ENCODE measurements around the gene HRH3. TPM values are rescaled to one million over a fixed set of nuclear protein-coding genes. Genes with fewer than 3 reads are reported as not detected.

The HRH3 gene
- total RNA-seq, 1 donor from 2014 or later, result not detected

DNA sequence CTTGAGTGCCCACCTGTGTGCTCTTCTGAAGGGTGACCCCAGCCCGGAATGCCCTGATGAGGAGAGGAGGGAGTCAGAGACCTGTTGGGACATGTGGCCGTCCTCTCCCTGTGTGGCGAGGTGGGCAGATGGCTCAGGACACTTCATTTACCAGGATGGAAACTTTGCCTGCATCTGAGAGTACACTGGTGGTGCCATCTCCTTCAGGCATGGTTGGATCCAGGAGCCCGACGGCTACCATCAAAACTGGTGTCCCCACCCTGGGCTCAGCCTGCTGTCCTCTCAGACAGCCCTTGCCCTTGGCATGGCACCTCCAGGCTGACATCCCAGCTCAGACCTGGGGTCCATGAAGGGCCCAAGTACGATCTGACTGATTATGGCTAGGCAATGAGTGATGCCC, 11.2 kb upstream of the HRH3 start:
- no peak for DNase-seq (ENCODE audit: extremely low read depth, low read depth, low spot score)

DNA sequence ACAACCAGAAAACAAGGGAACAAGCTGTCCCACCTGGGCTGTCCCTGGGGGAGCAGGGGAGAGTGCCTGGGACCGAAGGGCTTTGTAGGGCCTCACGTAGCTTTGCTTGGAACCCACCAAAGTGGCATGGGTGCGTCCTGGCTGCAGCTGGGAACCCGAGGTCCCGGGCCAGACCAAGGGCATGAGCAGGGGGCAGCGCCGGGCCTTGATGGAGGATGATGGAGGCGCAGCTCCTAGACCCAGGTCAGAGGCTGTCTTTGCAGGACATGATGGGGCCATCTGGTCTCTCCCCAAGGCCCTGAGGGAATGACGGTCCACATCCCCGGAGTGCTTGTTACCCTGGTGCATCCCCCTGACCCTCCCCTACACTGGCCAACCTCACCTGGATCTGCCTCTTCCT, 10.6 kb upstream of the HRH3 start:
- no peak for DNase-seq (ENCODE audit: extremely low read depth, low read depth, low spot score)

DNA sequence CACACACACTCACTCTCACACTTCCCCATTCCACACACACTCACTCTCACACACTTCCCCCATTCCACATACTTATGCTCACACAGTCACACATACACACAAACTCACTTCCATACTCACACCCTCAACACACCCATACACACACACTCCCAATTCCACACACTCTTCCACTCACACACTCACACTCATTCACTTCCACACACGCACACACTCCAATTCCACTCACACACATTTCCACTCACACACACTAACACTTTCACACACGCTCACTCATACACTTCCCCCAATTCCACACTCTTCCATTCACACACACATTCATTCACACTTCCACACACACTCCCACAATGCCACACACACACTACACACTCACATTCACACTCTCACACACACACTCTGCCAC, 10.2 kb upstream of the HRH3 start:
- no peak for DNase-seq (ENCODE audit: extremely low read depth, low read depth, low spot score)

DNA sequence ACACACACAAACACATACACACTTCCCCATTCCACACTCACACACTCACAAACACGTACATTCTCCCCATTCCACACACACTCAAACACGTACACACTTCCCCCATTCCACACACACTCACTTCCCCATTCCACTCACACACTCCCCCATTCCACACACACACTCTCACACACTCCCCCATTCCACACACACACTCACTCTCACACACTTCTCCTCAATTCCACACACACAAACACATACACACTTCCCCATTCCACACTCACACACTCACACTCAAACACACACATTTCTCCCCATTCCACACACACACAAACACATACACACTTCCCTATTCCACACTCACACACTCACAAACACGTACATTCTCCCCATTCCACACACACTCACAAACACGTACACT, 9.6 kb upstream of the HRH3 start:
- no peak for DNase-seq (ENCODE audit: extremely low read depth, low read depth, low spot score)

DNA sequence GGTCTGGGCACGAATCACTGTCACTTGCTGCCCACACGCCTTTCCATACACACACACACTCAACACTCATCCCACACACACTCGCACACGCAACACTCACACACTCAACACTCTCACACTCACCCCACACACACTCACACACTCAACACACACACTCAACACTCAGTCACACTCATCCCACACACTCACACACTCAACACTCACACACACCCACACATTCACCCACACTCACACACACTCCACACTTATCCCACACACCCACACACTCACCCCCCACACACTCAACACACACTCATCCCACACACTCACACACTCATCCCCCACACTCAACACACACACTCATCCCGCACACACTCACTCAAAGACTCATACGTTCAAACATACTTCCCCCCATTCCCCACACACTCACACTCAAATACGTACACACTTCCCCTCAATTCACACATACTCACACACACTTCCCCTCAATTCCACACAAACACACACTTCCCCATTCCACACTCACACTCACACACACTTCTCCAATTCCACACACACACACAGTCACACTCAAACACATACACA, 9.0 kb upstream of the HRH3 start:
- DNase-seq (ENCODE audit: extremely low read depth, low read depth, low spot score), result no peak

DNA sequence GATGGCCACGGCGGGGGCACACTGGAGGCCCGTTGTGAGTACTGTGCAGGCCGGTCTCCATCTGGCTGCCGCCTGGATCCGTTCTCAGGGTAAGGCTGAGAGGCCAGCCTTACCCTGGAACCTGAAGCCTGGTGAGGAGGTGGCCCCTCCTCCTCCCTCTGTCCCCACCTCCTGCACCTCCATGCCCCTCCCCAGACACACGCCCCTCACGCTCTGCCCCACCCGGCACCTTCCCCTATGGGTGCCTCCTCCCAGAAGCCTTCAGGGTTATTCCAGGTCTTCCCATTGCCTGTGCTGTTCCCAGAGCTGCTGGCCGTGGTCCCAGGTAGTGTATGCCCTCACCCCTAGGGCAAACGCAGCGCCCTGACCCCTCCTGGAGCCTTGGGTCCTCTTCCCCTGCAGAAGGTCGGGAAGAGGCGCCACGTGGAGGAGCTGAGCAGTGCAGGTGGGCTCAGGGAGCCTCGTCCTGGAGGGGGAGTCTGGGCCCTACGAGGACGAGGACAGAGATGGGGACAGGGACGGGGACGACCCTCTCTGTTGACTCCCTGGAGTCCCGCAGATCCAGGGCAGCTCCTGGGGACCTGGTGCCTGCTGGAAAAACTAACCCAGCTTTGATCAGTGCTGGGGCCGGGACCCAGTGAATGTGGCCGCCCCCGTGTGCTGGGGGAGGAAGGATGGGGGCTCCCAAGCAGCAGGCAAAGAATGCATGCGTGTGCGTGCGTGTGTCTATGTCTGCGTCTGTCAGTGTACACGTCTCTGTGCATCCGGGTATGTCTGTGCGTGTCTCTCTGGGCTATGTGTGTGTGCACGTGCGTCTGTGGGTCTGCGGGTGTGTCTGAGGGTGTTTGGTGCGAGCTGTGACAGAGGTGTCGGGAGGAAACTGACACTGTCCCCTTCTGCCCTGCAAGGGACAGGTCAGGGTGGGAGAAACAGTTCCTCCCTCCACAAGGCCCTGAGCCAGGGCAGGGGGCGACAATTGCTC, 8.2 kb upstream of the HRH3 start:
- DNase-seq (ENCODE audit: extremely low read depth, low read depth, low spot score), result no peak

DNA sequence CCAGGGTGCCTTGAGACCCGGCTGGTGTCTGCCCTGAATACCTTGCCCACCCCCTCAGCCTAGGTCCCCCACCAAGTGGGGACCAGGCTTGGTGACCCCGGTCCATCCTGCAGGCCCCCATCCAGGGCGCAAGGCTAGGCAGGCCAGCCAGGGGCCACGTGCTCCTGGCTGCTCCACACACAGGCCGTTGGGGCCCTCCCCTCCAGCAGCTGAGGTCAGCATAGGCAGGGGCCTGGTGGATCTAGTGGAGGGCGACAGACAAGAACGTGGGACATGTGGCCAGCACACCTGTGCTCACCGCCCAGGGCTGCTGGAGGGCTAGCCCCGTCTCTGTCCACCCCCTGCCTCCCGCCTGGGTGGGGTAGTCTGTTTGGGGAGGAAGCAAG, 7.5 kb upstream of the HRH3 start:
- no peak for DNase-seq (ENCODE audit: extremely low read depth, low read depth, low spot score)

DNA sequence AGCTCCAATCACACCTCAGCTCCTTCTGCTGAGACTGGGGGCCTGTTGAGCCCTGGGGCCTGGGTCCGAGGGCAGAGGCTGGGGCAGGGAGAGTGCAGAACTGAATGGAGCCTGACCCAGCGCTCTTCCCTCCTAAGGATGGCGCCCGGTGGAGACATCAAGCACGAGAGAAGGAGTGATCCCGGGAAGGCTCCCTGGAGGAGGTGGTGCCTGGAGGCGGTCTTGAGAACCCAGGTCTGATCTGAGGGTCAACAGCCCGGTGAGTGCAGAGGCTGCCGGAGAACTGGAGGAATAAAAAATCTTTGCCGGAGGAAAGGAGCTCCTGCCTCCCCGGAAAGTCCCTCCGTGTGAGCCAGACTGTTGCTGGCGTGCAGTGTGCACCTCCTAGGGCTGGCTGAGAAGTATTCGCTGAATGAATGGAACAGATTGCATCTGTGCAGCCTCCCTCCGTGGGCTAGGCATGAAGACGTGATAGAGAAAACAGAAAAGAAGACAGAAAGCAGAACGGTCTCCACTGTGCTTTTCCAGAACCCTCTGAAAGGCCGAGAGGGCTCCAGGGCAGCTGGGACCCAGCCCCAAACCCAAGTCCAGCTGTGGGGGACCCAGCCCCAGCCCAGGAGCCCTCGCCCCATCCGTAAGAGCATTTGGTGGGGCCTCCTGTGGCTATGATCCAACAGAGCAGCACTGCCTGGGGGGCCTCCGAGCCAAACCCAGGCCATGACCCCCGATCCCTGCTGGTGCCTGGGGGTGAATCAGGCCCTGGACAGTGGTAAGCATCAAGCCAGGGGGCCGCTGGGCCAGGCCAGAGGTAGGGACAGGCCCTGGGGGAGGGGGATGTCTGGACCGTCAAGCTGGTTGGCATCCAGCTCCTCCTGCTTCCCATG, 6.9 kb upstream of the HRH3 start:
- DNase-seq (ENCODE audit: extremely low read depth, low read depth, low spot score), result no peak

DNA sequence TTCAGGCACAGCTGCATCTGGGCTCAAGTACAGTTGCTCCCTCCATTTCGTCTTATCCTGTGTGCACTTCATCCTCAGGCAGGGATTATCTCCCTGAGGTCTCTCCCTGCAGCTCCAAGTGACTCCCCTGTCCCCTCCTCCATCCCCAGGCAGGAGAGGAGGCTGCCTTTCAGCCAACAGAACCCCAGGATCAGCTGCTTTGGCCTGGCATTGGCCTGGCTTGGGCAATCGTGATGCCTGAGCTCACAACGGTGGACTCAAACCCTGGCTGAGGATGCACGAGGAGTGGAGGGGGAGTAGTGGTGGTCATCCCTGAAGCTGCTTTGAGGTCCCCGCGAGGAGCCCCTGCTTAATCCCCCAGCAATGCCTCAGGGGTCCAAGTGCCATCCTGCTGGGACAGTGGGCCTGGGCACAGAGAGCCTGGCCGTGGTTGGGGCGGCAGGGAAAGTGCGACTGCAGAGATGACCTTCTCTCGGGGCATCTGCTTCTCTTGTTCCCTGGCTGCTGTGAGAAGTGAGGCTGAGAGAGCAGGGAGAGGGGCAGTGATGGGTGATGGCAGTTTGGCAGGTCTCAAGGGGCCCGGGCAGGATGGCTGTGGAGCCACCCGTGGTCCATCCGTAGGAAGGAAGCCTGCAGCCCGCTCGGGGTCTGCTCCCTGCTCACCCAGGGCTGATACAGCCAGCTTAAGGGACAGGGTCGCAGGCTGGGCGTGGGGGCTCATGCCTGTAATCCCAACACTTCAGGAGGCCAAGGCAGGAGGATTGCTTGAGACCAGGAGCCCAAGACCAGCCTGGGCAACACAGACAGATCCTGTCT, 6.0 kb upstream of the HRH3 start:
- DNase-seq (ENCODE audit: extremely low read depth, low read depth, low spot score), result no peak

DNA sequence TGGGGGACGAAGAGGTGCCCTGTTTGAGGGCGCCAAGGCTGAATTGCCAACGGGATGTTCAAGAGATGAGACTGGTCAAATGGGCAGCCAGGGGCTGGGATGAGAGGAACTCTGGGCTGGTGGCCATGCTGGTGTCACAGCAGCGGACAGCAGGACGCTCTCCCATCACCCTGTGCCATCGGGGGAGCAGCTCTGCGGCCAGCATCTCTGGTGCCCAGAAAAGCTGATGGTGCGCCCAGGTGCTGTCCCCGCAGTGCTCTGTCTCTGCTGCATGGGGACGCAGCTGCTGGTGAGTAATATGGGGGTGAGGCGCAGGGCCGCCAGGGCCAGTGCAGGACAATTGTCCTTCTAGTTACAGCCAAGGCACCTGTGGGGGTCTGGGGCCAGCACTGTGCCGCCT, 4.9 kb upstream of the HRH3 start:
- no peak for DNase-seq (ENCODE audit: extremely low read depth, low read depth, low spot score)

DNA sequence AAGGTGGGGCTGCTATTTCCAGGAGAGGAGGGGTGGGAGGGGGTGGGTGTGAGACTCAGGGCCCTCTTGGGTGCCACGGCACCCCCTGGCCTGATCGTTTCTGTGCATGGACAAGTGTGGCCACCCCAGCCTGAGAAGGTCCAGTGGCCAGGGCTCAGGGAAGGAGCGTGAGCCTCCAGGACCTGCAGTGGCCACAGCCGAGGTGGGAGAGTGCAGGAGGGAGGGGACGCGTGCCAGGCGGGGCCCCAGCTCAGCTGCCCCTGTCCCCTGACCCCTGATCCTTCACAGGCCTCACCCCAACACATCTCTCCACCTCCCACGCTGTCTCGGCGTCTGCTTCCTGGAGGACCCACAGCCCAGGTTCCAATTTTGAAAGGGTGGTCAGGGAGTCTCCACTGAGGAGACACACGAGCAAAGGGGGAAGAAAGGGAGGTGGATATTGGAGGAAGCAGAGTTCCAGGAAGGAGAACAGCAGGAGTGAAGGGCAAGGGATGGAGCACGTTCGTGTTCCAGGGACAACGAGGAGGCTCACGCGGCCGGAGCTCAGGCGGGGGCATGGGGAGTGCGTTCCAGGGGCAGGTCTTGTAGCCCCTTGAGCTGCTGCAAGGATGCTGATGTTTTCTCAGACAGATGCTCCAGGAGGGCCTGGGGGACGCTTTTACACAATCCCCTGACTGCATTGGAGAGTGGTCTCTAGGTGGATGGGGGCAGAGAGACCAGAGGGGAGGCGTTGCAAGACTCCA, 4.2 kb upstream of the HRH3 start:
- DNase-seq (ENCODE audit: extremely low read depth, low read depth, low spot score), result no peak

DNA sequence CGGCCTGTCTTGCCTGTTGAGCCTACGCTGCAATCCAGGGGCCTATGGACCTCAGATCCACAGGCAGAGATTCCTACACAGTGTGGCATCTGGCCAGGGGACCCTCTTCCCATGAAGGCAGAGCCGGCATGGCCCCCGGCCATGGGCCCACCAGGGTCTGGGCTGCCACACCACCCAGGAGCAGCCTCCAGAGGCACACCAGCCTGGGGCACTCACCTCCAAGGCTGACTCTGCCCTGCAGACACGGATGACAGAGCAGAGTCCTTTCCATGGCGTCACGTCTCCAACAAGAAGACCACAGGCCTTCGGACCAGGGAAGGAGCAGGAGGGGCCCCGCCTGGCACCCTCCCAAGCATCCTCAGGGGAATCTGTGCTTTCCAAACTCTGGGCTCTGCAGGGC, 3.5 kb upstream of the HRH3 start:
- DNase-seq (ENCODE audit: extremely low read depth, low read depth, low spot score), result no peak

DNA sequence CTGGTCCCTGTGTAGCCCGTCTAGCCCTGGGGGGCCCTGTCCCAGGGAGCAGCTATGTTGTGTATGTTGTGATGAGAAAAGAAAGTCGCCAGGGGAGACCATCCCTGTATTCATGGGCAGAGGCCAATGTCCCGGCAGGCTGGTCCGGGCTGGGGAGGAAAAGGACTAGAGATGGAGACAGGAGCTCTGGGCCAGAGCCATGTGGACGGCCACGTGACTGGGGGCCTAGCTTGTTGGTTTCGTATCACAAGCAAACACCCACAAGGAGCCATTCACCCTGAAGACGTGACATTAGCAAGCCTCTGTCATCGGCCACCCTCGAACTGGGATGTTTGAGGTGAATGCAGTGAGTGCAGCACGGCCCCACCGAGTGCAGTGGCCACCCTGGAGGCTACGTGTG, 2.9 kb upstream of the HRH3 start:
- DNase-seq (ENCODE audit: extremely low read depth, low read depth, low spot score), result no peak

DNA sequence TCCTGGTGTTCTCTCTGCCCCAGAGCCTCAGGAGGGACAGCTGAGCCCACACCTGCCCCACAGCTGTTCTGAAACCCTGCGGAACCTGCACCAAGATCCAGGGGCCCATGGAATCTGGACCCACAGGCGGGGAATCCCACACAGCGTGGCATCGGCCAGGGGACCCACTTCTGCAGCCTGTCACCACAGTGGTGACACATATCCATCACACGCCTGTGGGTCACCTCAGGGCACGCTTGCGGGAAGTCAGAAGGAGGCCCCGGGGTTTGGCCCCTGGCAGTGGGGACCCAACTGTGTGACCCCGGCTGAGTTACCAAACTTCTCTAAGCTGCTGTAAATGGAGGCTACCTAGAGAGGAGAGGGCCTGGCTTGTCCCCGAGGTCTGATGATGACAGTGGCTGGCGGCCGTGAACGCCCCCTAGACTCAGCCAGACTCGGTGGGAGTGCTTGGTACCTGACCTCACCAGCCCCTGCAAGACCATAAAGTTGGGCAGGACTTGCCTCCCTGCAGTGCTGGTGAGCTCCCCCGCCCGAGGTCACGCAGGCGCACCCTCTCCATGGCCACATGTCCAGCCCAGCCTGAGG, 2.3 kb upstream of the HRH3 start:
- no peak for DNase-seq (ENCODE audit: extremely low read depth, low read depth, low spot score)

DNA sequence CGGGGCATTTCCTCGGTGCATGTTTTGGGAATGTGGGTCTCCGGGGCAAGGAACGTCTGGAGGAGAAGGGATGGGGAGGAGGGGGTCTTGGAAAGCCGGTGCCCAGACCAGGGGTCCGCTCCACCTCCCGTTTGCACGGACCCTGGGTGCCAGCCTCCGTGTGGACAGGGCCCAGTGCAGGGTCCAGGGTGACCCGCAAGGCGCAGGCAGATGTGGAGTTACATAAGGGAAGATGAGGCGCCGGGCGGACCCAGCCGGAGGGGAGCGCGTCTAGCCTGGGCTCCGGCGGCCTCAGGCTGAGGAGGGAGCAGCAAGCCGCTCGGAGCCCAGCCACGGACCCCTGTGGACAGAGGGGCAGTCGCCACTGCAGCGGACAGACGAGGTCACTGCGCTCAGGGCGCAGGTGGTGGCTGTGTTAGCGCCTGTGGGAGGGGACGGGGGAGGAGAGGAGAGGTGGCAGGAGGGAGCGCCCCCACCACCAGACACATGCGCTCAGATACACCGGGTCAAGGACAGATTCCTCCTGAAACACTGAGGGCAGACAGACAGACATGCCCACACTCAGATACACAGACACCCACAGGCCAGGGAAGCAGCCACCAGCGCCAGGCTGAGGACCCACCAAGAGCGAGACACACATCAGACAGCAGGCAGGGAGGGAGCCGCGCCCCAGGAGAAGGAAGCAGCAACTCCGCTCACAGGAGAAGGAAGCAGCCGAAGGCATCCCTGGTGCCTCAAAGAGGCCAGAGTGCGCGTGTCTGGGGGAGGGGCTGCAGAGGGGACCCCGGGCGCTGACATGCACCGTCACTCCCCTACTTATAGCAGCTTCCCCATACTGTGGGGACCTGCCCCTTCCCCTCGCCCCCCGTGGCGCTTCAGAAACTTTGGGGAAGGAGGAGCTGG, 839 bp upstream of the HRH3 start:
- no peak for DNase-seq (ENCODE audit: extremely low read depth, low read depth, low spot score)

DNA sequence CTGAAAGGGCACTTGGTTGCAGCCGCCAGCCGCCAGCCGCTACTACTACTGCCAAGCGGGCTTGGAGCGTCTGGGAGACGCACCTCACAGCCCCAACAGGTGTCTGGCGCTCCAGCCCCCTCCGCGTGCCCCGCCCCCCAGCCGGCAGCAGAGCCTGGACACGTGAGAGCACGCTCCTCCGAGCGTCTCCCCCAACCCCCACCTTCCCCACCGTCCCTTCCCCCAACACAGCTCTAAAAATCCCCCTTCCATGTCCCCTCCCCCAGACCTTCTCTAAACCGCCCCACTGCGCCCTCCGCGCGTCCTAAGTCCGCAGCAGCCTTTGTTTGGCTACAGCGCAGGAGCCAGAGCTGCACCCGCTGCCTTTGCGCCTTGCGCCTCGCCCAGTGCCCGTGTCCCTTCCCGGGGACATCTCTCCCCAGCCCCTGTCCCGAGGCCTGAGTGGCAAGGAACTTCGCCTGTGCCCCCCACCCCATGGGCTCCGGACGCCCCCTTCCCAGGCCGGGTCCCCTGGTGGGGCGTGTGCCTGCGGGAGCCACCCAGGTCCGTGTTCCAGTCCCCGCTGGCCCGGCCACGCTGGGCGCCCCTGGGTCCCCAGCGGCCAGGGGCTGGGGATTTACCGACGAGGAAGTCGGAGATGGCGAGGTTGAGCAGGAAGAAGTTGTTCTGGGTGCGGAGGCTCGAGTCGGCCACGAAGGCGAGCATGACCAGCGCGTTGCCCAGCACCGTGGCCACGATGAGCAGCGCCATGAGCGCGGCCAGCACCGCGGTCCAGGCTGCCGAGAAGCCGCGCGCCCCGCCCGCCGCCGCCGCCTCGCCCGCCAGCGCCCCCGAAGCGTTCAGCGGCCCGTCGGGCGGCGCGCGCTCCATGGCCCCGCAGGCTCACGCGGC, 732 bp downstream of the HRH3 start:
- DNase-seq (ENCODE audit: extremely low read depth, low read depth, low spot score), result no peak

DNA sequence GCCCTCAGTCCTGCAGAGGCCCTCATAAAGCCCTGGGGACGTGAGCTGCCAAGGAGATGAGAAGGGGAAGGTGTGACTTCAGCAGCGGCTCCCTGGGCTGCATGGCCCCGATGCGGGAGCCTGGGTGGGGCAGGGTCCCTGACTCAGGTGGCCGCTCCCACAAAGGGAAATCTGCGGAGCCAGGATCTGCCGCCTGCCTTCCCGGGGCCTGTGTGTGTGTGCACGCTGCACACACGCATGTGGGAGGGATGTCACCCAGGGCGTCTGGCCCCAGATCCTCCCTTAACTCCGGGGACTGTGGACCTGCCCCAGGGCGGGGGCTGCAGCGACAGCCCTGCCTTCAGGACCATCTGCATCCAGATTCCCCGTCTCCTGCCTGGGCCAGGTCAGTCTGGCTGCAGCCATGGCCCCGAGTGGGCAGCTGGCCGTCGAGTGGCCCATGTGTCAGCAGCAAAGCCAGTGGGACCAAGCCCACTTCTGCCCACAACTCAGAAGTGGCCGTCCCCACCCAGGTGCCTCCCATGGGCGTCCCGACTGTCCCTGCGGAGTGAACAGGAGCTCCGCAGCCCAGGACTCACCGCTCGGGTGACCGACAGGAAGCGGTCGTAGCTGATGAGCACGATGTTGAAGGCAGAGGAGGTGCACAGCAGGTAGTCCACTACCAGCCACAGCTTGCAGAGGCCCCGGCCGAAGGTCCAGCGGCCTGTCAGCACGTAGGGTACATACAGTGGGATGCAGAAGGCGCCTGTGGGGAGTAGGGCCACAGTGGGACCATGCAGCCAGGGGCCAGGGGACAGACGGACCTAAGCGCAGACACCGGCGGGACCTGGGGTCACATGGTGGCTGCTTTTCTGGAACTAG, 1.9 kb downstream of the HRH3 start:
- no peak for DNase-seq (ENCODE audit: extremely low read depth, low read depth, low spot score)
